HG03280 (cell line): ENCODE data around the gene ZER1.
"Not testable (repeated sequence)": the region's sequence is repeated elsewhere in the genome, so short reads cannot be mapped to it uniquely, and the experiment has no call there.

ENCODE experiments used
- ATAC-seq: cut with Tn5 transposase; IDR thresholded peaks from one replicate; pipeline ENCODE4 v1.9.1; 2021; ENCODE audit warnings: mild to moderate bottlenecking, moderate library complexity; ENCODE audit not compliant: unreplicated experiment

Gene ZER1

DNA sequence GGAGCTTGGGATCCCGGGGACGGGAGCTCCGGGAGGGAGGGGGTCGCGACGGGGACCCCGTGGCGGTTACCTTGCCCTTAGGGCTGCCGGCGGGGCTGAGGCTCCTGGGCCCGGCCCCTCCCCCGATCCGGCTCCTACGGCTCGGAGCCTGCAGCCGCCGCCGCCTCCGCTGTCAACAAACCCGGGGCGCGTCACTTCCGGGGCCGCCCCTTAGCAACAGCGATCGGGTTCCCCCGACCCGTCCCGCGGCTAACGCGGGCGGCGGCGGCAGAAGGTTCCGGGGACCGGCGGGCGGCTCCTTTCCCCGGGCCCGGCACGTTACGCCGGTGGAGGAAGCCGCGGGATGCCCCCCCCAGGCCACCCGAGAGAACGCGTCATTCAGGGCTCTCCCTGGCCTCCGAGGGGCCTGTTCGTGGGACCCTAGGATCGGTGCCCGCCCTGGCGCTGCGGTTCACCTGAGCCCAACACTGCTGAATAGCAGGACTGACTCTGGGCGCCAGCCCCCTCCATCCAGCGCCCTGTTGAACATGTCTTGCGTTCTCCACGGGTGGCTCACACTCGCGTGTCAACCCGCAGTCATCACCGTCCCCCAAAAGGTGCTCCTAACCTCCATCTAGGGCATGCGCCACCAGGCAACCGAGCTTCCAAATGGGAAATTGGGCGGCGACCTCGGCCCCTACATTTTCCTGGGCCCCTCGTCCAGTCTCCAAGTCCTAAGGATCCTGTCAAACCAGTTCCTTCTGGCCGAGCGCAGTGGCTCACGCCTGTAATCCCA is at the start of gene ZER1:
Gene ZER1 (minus strand): TSS at position 183 of the 775 bp plus-strand sequence. CDS start 16,362 bp downstream, outside the sequence.
- ATAC-seq = peak; percentile 94

DNA sequence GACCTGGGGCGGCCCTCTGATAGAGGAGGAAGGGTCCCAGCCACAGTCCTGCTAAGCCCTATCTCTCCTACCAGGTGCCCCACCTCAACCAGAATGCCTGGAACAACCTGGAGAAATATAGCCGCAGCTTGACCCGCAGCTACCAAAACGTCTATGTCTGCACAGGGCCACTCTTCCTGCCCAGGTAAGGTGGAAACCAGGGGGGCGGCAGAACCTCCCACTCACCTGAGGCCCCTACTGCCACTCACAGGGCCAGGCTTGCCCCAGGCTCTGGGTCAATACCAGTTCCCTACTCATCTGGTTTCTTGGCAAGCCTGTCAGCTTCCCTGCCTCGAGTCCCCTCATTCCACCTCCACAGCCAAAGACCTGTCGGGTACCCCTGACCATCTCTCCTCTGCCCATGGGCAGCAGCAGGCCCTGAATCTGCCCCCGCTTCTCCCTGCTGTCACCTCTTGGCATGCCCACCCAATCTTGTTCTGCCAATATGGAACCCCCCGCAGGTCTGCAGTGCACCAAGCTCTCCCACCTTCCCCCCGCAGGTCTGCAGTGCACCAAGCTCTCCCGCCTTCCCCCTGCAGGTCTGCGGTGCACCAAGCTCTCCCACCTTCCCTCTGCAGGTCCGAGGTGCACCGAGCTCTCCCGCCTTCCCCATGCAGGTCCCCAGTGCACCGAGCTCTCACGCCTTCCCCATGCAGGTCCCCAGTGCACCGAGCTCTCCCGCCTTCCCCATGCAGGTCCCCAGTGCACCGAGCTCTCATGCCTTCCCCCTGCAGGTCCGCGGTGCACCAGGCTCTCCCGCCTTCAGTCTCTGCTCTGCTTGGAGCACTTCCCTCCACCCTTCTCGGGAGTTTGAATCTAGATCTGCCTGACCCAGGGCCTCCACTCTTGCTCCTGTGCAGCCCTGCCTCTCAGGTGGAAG is 49.2 kb upstream of the ZER1 start:
- no peak for ATAC-seq

DNA sequence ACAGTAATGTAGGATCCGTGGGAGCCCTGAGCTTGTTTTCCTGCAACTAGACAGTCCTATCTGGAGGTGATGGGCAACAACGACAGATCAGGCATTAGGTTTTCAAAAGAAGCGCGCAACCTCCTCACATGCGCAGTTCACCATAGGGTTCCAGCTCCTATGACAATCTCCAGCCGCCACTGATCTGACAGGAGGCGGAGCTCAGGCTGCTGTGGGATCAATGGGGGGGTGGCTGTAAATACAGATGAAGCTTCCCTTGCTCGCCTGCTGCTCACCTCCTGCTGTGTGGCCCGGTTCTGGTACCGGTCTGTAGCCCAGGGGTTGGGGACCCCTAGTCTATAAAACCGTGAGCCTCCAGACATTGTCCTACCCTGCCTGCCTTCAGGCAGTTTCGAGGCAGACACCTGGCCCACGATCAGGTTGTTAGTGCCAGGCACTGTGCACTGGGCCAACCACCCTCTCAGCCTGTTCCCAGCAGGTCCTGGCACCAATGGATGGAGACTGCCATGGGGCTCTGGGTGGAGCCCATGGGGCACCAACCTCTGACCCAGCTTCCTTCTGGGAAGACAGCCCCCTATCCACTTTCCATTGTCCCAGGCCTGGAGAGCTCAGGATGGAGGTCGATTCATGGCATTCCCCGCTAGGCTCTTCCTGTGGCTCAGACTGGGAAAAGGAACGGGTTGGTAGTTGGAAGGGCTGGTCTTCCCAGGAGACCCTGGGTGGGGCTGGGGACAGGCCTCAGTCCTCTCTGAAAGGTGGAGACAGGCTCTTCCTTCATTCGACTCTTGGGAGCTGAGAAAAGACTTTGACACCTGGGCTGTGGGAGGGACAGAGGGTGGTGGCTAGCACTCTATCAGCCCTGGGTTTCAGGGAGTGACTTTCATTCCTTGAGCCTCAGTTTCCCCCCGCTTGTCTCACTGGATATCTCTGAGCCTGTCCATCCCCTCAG is 48.3 kb upstream of the ZER1 start:
- no peak for ATAC-seq

DNA sequence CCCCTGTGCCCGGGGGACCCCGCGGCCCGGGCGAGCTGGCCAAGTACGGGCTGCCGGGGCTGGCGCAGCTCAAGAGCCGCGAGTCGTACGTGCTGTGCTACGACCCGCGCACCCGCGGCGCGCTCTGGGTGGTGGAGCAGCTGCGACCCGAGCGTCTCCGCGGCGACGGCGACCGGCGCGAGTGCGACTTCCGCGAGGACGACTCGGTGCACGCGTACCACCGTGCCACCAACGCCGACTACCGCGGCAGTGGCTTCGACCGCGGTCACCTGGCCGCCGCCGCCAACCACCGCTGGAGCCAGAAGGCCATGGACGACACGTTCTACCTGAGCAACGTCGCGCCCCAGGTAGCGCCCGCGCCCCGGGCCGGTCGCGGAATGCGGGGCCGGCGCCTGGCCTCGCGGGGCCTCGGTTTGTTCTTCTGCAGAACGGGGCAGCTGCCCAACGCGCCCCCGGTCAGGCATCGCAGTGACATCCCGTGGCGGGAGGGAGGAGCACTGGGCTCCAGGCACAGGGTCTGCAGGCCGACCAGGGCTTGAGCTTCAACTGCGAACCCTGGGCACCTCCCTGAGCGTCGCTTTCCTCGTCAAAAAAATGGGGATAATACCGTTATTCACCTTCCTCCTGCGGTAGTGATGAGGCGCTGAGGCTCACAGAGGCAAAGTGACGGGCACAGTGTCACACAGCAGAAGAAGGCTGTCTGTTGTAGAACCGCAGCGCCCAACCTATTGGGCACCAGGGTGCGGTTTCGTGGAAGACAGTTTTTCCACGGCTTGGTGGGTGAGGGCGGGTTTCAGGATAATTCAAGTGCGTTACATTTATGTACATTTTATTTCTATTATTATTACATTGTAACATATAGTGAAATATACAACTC is 47.4 kb upstream of the ZER1 start:
- peak; percentile 27 for ATAC-seq

DNA sequence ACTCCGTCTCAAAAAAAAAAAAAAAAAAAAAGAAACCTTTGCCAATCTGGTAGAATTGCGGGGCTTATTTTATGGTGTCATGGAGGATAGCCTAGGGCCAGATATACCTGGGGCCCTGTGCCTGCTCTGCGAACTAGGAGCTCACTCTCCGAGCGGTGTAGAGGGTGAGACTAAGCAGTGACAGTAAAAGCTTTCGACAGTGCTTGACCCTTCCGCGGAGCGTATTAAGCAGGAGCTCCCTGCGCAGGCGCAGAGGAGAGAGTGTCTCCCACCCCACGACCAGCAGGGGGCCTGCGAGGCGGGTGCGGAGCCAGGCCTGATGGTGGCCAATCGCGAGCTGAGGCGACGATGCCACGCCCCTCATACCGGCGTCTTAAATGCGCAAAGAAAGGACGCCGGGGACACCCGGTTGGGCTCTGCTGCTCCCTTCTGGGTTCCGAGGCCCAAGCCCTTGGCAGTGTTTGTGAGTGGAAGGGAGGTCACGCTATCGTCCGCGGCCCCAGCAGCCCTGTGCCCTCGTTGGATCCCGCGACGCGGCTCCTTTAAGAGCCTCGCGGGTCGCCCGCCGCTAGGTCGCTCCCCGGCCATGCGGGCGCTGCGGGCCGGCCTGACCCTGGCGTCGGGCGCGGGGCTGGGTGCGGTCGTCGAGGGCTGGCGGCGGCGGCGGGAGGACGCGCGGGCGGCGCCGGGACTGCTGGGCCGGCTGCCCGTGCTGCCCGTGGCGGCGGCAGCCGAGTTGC is 46.5 kb upstream of the ZER1 start, which contains the start of gene ENDOG:
Gene ENDOG (plus strand): TSS at position 402 of the 740 bp plus-strand sequence. CDS start 185 bp downstream, at position 587.
- ATAC-seq = peak; percentile 93

DNA sequence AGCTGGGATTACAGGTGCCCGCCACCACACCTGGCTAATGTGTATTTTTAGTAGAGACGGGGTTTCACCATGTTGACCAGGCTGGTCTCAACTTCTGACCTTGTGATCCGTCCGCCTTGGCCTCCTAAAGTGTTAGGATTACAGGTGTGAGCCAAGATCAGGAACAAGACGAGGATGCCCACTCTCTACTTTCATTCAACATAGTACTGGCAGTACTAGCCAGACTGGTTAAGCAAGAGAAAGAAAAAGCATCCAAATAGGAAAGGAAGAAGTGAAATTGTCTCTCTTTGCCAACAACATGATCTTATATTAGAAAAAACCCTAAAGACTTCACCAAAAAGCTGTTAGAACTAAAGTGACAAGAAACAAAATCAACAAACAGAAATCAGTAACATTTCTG is 39.1 kb upstream of the ZER1 start:
- ATAC-seq = no peak

DNA sequence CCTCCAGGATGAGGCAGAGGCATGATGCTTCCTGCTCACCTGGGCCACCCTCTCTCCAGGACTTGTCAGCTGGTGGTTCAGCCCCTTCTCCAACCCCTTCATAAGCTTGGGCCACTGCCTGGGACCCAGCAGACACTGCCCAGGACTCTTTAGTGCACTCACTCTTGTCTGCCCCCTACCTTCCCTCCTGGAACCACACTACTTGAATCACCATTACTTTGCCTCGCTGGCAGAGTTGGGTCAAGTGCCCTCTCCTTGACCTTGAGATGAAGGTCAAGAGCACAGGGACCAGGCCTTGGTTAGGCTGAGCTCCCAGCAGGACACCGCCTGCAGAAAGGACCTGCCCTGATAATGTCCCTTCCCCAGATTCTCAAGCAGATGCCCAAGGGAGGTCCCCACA is 38.1 kb upstream of the ZER1 start:
- no peak for ATAC-seq

DNA sequence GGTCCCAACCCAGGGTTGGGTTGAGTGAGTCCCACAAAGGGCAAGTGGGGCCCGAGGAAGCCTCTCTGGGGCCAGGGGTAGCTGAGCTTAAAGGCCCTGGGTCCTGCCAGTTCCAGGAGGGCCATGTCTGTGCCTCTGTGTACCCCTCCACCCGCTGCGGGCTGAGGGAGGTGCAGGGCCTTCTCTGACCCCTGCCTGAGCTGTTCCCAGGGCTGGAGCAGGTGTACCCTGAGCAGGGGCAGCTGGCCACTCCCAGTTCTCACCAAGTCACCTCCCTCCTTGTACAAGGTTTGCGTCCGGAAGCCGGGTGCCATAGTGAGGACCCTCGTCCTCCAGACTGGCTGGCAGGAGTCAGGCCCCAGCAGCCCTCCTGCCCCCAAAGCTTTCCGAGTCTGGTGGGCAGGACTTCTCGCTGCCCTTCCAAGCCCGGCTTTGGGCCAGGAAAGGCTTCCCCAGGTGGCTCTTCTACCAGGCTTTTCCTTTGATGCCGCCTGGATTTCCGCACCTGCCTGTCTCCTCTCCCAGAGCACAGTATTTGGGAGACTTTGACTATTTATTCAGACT is 37.4 kb upstream of the ZER1 start:
- no peak for ATAC-seq

DNA sequence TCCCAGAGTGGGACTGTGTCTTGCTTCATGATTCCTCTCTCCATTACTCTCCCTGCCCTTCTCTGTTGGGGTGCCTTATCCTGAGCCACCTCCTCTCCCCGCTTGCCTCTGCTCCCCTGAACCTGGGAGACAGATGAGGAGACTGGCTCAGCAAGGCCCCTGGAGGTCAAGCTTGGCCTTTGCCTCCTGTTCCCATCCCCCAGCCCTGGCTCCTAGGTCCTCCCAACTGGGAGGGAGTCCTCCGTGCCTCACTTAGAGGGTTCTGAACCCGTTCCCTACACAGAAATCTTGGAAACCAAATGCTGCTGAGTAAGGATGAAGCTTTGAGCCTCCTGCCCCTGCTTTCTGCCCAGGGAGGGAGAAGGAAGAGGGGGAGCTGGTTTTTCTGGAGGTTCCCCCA is 36.8 kb upstream of the ZER1 start:
- no peak for ATAC-seq

DNA sequence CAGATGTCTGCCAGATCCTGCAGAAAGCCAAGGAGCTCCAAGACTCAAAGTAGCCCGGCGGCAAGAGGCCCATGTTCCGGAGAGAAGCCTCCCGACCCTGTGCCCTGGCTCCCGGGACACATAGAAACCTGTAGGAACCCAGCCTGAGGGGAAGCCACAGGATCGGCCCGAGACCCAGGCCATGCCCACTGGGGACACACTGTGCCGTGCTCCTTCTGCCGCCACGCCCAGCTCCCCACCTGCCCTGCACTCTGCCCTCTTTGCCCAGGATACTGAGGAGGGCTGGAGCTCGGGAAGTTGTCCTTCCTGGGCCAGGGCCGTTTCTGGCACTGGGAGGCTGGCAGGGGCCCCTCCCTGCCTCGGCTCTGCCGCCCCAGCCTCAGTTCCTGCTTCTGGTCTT is 36.1 kb upstream of the ZER1 start:
- no peak for ATAC-seq

DNA sequence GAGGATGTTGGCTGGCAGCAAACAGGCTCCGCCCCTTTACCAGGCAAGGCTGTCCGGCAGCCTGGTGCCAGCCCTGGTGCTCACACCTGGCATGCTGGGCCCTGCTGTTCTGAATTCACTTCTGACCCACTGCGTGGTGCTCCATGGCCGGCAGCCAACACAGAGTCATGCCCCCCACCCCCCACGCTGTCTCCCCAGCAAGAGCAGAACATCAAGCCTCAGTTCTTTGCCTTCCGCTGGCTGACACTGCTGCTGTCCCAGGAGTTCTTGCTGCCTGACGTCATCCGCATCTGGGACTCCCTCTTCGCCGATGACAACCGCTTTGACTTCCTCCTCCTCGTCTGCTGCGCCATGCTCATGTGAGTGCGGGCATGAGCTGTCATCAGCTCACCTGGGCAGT is 33.9 kb upstream of the ZER1 start:
- no peak for ATAC-seq

DNA sequence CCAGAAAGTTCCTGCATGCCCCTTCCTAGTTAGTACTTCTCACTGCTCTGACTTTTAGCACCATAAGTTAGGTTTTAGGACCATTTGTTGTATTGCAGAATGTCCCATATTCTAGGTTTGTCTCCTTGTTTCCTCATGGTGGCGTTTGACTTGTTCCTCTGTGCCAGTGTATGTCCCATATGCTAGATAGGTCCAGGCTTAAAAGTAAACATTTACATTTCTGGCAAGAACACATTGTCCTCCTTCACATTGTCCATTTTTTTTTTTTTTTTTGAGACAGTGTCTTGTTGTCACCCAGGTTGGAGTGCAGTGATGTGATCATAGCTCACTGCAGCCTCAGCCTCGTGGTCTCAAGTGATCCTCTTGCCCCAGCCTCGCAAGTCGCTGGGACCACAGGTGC is 30.8 kb upstream of the ZER1 start:
- ATAC-seq = no peak

DNA sequence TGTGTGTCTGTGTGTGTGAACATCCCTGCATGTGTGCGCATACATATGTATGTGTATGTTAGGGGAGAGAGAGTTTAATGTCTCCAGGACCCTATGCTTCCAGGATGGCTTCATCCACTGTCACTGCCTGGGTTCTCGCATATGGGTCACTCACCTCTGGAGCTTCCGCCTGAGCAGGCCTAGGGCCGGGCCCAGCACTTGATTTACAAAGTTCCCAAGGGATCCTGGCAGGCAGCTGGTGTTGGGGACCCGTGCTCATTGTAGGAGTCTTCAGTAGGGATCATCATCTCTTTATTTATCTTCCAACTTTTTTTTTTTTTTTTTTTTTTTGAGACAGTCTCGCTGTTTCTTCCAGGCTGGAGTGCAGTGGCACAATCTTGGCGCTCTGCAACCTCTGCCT is 28.3 kb upstream of the ZER1 start:
- ATAC-seq = no peak

DNA sequence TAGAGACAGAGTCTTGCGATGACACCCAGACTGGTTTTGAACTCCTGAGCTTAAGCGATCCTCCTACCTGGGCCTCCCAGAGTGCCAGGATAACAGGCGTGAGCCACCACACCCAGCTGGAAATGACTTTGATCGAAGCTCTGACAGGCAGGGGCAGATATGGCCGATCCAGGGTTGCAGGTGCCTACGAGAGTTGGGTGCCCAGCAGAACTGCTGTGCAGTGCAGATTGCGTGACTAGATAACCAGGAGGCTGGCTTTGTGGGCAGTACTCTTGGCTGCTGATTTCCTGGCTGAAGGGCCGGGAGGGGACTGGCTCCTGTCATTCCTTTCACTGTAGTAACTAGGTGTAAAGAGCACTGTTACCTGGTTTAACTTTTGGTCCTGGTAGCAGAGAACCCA is 27.2 kb upstream of the ZER1 start:
- no peak for ATAC-seq

DNA sequence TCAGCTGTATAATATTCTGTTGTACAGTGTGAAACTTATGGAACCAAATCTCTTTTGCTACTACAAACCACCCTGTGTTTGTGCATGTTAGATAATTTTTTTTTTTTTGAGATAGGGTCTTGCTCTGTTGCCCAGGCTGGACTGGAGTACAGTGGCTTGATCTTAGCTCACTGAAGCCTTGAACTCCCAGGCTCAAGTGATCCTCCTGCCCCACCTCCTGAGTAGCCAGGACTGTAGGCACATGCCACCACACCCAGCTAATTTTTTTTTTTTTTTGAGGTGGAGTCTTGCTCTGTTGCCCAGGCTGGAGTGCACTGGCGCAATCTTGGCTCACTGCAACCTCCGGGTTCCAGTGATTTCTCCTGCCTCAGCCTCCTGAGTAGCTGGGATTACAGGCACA is 23.2 kb upstream of the ZER1 start:
- ATAC-seq = not testable (repeated sequence)

DNA sequence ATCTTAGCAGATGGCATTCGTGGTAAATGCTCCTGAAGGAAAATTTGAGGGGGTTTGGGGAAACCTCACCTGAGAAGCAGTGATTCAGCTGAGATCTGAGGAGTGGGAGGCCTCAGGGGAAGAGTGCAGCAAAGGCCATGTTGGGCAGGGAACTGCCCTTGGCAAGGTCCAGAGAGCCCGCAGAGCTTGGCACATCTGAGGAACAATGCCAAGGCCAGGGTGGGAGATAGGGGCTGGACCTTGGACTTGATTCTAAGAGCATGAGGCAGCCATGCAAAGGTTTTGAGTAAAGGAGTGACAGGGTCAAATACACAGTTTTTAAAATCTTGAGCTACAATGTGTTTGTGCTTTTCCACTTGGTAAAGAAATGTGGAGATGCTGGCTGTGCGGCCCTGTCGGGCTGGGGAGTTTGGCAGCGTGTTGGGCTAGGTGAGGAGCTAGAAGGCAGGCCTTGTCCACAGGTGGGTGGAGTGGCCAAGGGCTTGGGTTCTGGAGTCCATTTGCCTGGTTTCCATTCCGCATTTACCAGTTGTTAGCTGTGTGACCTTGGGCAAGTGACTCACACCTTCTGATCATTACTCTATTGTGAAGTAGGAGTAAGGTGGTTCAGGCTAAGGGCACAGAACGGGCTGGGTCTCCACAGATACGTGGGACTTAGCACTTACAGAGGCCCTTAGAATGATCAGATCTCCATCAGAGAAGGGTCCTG is 21.4 kb upstream of the ZER1 start:
- ATAC-seq = no peak

DNA sequence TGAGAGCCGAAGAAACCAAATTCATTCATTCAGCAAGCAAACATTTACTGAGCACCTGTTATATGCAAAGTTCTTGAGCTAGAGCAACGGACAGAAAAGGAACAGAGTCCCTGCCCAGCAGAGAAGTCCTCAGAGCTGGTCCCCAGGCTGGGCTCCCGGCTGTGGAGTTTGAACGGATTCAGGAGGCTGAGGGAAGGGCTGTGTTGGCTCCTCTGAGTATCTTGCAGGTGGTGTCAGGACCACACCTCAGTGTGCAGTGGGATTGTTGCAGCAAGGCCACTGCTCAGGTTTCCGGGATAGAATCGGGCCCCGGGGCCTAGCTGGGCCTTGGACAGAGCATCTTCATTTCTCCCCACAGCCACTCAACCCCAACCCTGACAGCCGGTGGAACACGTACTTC is 20.4 kb upstream of the ZER1 start:
- no peak for ATAC-seq

DNA sequence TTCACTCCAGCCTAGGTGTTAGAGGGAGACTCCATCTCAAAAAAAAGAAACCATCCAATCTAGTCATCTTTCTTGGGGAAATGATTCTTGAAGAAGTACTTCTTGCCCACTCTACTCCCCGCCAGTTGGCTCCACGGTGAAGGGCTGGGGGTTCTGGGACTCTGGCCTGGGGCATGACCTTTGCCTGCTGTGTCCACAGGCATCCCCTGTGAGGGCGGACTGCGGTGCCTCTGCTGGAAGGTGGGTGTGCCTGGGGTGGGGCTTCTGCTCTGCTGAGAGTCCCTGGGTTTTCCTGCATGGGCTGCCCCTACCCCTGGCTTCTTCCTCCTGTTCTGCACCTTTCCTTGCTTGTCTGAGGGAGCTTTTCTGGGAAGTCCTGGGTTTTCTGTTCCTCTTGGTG is 18.8 kb upstream of the ZER1 start:
- ATAC-seq = no peak
